ENCODE data around the gene PROKR1. TPM values are rescaled to one million over a fixed set of nuclear protein-coding genes. Genes with fewer than 3 reads are reported as not detected.

The PROKR1 gene
- polyA plus RNA-seq, 1 experiment, result not detected

- CTCF ChIA-PET, result no interaction called here
- H3K4me3 ChIP-seq (ENCODE audit: low read depth, low read length), result no peak overlapping the region
- H3K36me3 ChIP-seq (ENCODE audit: control insufficient read depth, insufficient read depth, low read length), result no peaks in the 10 kb centered on the region
- H3K27me3 ChIP-seq (ENCODE audit: control insufficient read depth, insufficient read depth, low read length), result 0 out of 2 replicates have a peak, but pooled peaks cover 2% of the 10 kb centered on the region
- DNase-seq (ENCODE audit: low read depth), result no peak
- no peak for TF ChIP-seq CTCF (IDR thresholded peaks at IDR 0.05; ENCODE audit: insufficient read depth, low read depth, low read length)
- POLR2A ChIA-PET, result no interaction called here
Measured at GRCh38 chr2:68687018-68687417, 43.6 kb downstream of the PROKR1 start.

GRCh38 chr2:68689553-68690537, 46.5 kb downstream of the PROKR1 start:
- DNase-seq (ENCODE audit: low read depth), result no peak
- TF ChIP-seq CTCF (IDR thresholded peaks at IDR 0.05; ENCODE audit: insufficient read depth, low read depth, low read length), result no peak
- POLR2A ChIA-PET, result no interaction called here
- H3K36me3 ChIP-seq (ENCODE audit: control insufficient read depth, insufficient read depth, low read length), result no peaks in the 10 kb centered on the region
- CTCF ChIA-PET, result interaction anchor here (2.3 kb wide), 1 partner anchor 20 kb away, joined by 9 read pairs; no protein-coding TSS in a partner anchor
- no peak overlapping the region for H3K4me3 ChIP-seq (ENCODE audit: low read depth, low read length)
- H3K27me3 ChIP-seq (ENCODE audit: control insufficient read depth, insufficient read depth, low read length), result 0 out of 2 replicates have a peak, but pooled peaks cover 2% of the 10 kb centered on the region

GRCh38 chr2:68690851-68691250, 47.5 kb downstream of the PROKR1 start:
- no peak for DNase-seq (ENCODE audit: low read depth)
- no peak overlapping the region for H3K4me3 ChIP-seq (ENCODE audit: low read depth, low read length)
- H3K36me3 ChIP-seq (ENCODE audit: control insufficient read depth, insufficient read depth, low read length), result no peaks in the 10 kb centered on the region
- TF ChIP-seq CTCF (IDR thresholded peaks at IDR 0.05; ENCODE audit: insufficient read depth, low read depth, low read length), result no peak
- H3K27me3 ChIP-seq (ENCODE audit: control insufficient read depth, insufficient read depth, low read length), result 0 out of 2 replicates have a peak, but pooled peaks cover 2% of the 10 kb centered on the region
- ChIA-PET CTCF (interaction anchor here (0.6 to 2.3 kb wide), 3 partner anchors 19 to 228 kb away, joined by 3 to 9 read pairs (median 3); no protein-coding TSS in a partner anchor), POLR2A (no interaction called here)

- Histone ChIP-seq H3K36me3 (ENCODE audit: control insufficient read depth, insufficient read depth, low read length) (no peaks in the 10 kb centered on the region), H3K27me3 (ENCODE audit: control insufficient read depth, insufficient read depth, low read length) (peaks cover 3% of the 10 kb centered on the region; the same call in 1 of the 2 replicates), H3K4me3 (ENCODE audit: low read depth, low read length) (no peak overlapping the region)
- TF ChIP-seq CTCF (IDR thresholded peaks at IDR 0.05; ENCODE audit: insufficient read depth, low read depth, low read length), result no peak
- CTCF ChIA-PET, result interaction anchor here (0.6 to 1.0 kb wide), 2 partner anchors 17 to 25 kb away, joined by 3 read pairs; no protein-coding TSS in a partner anchor
- POLR2A ChIA-PET, result no interaction called here
- DNase-seq (ENCODE audit: low read depth), result no peak
Measured at GRCh38 chr2:68692511-68692910, 49.1 kb downstream of the PROKR1 start.

GRCh38 chr2:68693951-68694350, 50.6 kb downstream of the PROKR1 start:
- Histone ChIP-seq H3K27me3 (ENCODE audit: control insufficient read depth, insufficient read depth, low read length) (peaks cover 3% of the 10 kb centered on the region; the same call in 1 of the 2 replicates), H3K4me3 (ENCODE audit: low read depth, low read length) (no peak overlapping the region), H3K36me3 (ENCODE audit: control insufficient read depth, insufficient read depth, low read length) (no peaks in the 10 kb centered on the region)
- TF ChIP-seq CTCF (IDR thresholded peaks at IDR 0.05; ENCODE audit: insufficient read depth, low read depth, low read length), result no peak
- ChIA-PET CTCF (interaction anchor here (1.7 kb wide), 1 partner anchor 15 kb away, joined by 9 read pairs; no protein-coding TSS in a partner anchor), POLR2A (no interaction called here)
- no peak for DNase-seq (ENCODE audit: low read depth)

All from BJ (cell line).